Measurements from ENCODE around the gene WNT3.

Gene WNT3

GRCh38 chr17:46836500-46836899 lies 18.0 kb upstream of the WNT3 start:
- in situ Hi-C loops (cut with MboI; ENCODE audit: low sequenced_read_pairs): no loop called here

DNA sequence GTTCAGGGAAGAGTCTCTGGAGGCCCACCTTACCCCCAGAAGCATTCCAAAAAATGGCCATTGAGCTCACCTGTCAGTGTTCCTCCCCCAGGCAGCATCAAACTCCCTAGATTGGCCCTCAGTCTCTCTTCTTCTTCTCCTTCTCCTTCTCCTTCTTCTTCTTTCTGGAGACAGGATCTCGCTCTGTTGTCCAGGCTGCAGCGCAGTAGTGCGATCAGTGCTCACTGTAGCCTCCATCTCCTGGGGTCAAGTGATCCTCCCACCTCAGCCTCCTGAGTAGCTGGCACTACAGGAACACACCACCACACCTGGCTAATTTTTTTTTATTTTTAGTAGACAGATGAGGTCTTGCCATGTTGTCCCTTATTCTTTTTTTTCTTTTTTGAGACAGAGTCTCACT lies 16.4 kb upstream of the WNT3 start:
- in situ Hi-C loops (cut with MboI; ENCODE audit: low sequenced_read_pairs): no loop called here

DNA sequence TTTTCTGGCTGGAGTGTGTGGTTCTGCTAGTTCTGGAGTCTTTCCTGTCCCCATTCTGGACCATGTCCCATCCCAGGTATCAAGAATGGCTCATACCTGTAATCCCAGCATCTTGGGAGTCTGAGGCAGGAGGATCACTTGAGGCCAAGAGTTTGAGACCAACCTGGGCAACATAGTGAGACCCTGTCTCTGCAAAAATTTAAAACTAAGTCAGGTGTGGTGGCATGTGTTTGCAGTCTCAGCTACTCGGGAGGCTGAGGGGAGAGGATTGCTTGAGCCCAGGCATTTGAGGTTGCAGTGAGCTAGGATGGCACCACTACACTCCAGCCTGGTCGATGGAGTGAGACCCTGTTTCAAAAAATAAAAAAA lies 15.3 kb upstream of the WNT3 start:
- in situ Hi-C loops (cut with MboI; ENCODE audit: low sequenced_read_pairs): no loop called here

GRCh38 chr17:46832945-46833839 lies 14.7 kb upstream of the WNT3 start:
- in situ Hi-C loops (cut with MboI; ENCODE audit: low sequenced_read_pairs): no loop called here

- in situ Hi-C loops (cut with MboI; ENCODE audit: low sequenced_read_pairs): no loop called here
Measured at GRCh38 chr17:46832331-46832821, 13.9 kb upstream of the WNT3 start.

- in situ Hi-C loops (cut with MboI; ENCODE audit: low sequenced_read_pairs): no loop called here
Measured at GRCh38 chr17:46831573-46832330, 13.3 kb upstream of the WNT3 start.

GRCh38 chr17:46827274-46827673 lies 8.8 kb upstream of the WNT3 start:
- in situ Hi-C loops (cut with MboI; ENCODE audit: low sequenced_read_pairs): no loop called here

DNA sequence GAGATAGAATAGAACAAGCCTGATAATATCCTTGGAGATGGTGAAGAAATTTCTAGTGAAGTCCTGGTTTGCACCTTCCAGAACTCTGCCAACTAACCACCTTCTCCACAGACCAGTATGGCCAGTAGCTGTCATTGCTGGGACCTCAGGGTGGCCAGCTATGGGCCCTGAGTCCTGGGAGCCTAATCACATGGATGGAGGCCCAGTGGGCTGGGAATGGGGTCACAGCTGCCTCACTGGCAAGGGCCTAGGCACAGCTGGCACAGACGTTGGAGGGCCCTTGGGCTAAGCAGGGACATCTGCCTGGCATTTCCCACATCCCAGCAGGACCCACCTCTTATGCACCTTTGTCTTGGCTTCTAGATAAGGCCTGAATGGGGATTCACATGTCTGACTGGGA lies 7.6 kb upstream of the WNT3 start:
- in situ Hi-C loops (cut with MboI; ENCODE audit: low sequenced_read_pairs): no loop called here

DNA sequence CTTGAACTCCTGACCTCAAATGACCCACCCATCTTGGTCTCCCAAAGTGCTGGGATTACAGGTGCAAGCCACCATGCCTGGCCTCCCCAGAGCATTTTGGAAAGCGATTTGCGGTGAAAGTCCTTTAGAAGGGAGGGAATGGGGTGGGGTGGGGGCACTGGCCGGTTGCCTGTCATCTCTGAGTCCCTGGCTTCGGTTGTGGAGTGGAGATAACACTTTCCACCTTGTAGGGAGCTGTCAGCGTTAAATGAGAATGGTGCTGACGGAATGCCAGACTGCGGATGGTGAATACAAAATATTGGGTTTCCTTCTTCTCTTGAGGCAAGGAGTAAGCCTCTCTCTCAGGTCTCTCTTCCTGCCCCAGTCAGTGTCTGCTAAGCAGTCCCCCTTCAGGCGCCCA lies 5.2 kb upstream of the WNT3 start:
- in situ Hi-C loops (cut with MboI; ENCODE audit: low sequenced_read_pairs): no loop called here

DNA sequence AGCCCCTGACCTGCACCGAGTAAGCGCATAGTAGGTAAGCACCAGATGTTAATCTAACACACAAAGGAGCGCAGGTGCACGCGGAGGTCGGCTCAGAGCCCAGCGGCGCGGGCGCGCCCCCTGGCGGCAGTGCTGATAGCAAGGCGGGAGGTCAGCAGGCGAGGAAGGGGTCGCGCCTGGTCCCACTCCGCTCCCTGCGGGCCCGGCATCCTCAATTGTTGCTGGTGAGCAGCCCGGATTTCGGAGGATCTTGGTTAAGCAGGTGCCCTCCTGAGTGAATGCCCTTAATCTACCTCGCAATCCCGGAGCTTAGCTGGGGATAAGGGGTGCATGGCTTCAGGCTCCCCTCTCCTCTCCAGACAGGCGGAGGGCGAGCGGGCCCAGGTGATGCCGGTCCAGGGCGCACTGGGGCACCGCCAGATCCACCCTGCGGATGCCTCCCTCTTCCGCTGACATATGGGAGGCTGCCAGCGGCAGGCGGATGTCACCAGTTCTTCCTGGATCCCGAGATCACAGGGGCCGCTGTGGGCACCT lies 4.0 kb upstream of the WNT3 start:
- in situ Hi-C loops (cut with MboI; ENCODE audit: low sequenced_read_pairs): no loop called here

DNA sequence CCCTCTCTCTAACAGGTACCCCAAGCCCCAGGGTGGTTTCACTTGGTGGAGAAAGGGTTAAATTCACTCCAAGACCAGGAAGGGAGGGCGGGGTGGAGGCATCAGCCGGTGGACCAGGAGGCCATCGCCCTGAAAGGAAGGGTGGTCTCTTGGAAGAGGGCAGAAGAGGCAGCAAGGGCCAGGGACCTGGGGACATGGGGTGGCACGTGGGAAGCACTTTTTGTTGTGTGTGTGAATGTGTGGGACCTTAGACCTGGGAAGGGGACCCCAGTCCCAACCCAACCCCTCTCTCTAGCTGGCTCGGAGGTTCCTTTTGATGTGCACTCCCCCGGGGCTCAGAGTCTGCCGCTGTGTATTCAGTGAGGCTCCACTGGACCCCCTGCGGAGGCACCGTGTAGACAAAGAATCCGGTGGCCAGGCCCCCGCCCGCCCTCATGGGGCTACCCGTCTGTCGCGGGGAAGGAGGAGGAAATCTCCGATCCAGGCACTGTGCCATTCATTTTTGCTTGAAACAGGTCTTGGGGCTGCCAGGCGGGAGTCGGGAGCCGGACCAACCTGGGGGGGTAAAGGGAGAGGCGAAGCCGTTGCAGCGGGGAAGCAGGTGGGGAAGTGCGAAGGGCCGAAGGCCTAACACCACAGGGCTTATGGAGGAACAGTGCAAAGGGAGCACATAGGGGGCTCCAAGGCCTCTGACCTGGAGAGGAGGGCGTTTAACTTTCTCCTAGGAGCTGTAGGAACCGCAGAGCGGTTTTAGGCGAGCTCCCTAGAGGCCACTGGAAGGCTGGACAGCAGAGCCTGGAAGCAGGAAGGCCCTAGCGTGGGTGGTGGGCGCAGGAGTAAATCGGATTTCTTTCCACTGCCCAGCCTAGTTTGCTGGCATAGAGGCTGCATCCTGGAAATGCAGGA lies 3.2 kb upstream of the WNT3 start:
- in situ Hi-C loops (cut with MboI; ENCODE audit: low sequenced_read_pairs): no loop called here

- in situ Hi-C loops (cut with MboI; ENCODE audit: low sequenced_read_pairs): no loop called here
Measured at GRCh38 chr17:46820592-46821450, 2.3 kb upstream of the WNT3 start.

GRCh38 chr17:46819906-46820351 lies 1.4 kb upstream of the WNT3 start:
- in situ Hi-C loops (cut with MboI; ENCODE audit: low sequenced_read_pairs): no loop called here

DNA sequence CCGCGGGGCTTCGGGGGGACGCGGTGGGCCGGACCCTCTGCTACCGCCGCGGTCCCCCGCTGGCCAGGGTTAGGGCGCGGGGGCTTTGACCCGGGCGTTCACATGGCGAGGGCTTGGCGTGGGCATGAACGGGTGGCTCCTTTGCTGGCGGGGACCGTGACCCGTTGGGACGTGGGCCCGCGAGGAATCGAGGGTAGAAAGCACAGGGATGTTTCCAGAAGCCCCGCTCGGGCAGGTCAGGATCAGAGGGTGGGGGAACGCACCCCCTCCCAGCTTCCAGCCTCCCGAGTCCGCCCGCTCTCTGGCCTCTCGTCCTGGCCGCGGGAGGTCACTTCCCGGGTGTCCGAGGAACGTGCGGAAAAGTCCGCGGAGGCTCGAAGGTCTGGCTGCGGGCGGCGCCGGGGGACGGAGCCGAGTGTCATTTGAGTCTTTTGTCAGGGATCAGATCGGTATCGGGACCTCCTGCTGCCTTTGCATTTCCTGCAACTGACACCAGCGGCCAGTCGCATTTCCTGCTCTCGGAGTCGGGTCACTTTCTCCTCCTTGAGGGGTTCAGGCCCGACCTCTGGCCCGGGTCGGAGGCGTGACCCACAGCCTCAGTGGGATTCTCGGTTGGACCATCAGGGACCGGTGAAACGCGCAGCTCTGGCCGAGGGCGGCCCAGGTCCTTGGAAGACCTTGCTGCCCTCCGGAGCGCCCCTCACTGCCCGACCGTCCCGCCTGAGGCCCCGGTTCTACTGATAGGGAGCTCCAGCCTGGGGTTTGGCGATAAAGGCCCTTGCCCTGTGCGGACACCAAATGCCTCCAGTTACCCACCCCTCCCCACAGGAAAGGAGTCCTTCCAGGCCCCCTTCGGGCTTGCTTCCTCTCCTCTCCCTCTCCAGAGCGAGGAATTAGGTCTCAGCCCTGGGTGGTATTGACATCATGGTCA lies 702 bp upstream of the WNT3 start:
- in situ Hi-C loops (cut with MboI; ENCODE audit: low sequenced_read_pairs): no loop called here

DNA sequence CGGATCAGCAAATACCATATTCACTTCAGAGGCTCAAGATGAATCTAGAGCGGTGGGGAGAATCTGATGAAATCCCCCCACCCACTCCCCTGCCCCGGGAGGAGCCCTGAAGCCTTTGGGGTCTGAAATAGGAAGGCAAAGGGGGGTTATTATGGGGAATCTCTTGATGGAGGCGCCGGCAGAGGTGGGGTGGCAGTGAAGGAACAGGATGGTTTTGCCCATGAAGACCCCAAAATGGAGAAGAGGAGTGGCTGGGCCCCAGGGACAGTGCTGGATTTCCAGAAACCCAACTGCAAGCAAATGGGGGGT lies 637 bp downstream of the WNT3 start:
- in situ Hi-C loops (cut with MboI; ENCODE audit: low sequenced_read_pairs): no loop called here

DNA sequence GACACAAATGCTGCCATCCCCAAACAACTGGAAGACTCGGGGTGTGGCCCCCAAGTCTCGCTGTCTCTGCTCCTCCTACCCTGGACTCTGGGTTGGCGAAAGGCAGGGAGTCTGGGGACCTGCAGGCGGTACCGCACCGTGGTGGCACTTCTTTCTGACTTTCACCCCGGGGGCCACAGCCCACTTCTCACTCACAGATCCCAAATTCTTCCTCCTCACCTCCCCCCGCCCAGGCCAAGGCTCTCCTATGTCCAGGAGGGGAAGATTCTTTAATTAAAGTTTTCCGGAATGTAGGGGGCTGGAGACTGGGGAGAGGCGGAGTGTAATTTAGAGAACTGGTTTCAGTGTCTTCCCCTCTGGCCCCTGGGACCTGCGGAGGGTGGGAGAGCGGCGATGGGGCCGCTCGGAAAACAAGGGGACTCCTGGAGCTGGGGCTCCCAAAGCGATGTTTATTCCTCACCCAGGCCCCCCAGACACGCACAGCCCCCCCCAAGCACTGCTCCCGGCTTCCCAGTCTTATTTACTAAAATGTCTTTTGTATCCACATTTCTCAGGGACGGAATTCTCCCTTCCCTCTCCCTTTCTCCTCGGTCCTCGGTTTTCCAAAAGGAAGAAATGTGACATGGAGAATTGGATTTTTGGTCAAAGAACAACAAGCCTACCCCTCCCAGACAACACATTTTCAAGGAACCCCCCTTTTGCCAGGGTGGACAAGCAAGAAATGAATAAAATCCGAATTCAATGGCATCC lies 1.2 kb downstream of the WNT3 start:
- in situ Hi-C loops (cut with MboI; ENCODE audit: low sequenced_read_pairs): no loop called here

DNA sequence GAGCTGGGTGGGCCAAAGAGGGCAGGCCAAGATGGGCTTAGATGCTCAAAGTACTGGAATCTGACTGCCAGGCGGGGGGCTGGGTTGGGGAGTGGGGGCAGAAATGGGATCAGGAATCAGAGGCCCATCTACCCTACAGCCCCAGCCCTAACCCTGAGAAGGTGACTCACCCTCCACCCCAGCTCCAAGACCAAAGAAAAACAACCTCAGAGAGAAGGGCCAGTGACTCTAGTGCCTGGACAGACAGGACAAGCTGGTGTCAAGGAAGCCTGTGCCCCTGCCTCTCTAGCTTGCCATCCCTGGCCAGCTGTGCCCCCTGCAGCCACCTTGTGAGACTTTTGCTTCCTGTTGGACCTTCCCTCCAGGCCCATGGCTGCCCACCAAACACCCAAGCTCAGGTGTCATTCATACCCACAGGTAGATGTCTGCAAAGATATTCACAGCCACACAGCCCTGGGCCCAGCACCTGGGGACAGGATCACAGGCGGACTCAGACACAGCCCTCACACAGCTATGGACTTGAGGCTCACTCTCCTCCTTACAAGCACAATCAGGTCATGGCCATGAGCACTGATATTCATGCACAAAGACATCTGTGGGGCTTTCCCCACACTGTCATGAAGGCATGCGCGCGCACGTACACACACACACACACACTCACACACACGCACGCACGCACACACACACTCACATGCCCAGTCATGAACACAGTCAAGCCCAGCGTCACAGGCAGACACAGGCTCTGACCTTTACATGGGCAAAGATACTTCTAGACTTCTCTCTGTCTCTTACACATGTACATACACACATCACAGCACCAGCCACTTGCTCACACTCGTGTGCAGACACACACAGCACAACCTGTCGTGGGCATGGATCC lies 2.8 kb downstream of the WNT3 start:
- in situ Hi-C loops (cut with MboI; ENCODE audit: low sequenced_read_pairs): no loop called here

All from hTERT RPE-1 (cell line).